Peyer's patch (tissue), 4 donors: Measurements from ENCODE around the gene SF3B6.

ENCODE experiments used
- CTCF ChIP-seq, 6 experiments: fragments of 450-650 bp in 4 of 6; fragments of 200-600 bp in 2 of 6; sonication (generic) in 1 of 6; IDR thresholded peaks; one replicate each; pipeline ENCODE4 v1.5.1; 2017 to 2019; ENCODE audit warnings: antibody characterized with exemption in 6 of 6, mild to moderate bottlenecking in 3 of 6, moderate library complexity in 1 of 6
- POLR2A ChIP-seq, 2 donors: fragments of 450-650 bp; IDR thresholded peaks; one replicate each; pipeline ENCODE4 v1.5.1; 2017; ENCODE audit warnings: antibody characterized with exemption in 2 of 2, mild to moderate bottlenecking in 2 of 2, moderate library complexity in 2 of 2

- no peak for TF ChIP-seq CTCF (IDR thresholded peaks at IDR 0.05)
- no peak for TF ChIP-seq POLR2A (IDR thresholded peaks at IDR 0.05)
Measured at GRCh38 chr2:24072259-24072658, 3.9 kb downstream of the SF3B6 start.
